HepG2 (cell line): Measurements from ENCODE around the gene DUSP7. TPM values are rescaled to one million over a fixed set of nuclear protein-coding genes. Genes with fewer than 3 reads are reported as not detected.

Source experiments
- FOXJ3 ChIP-seq: sonication (generic); formaldehyde crosslinking; IDR thresholded peaks from 2 replicates; pipeline ENCODE4 v1.4.0; 2020; ENCODE audit warnings: missing genetic modification reagents, mild to moderate bottlenecking, borderline replicate concordance
- MYC ChIP-seq: sonication (generic); formaldehyde crosslinking; IDR thresholded peaks from 2 replicates; pipeline ENCODE4 v1.9.0; 2021; ENCODE audit warnings: missing genetic modification reagents, borderline replicate concordance
- NKX3-1 ChIP-seq: sonication (generic); formaldehyde crosslinking; IDR thresholded peaks from 2 replicates; pipeline ENCODE4 v1.5.0; 2020; ENCODE audit warnings: missing genetic modification reagents
- SRY ChIP-seq: sonication (generic); formaldehyde crosslinking; IDR thresholded peaks from 2 replicates; pipeline ENCODE4 v1.8.0; 2022; ENCODE audit warnings: mild to moderate bottlenecking, missing genetic modification reagents
- TOE1 ChIP-seq: sonication (generic); formaldehyde crosslinking; IDR thresholded peaks from 2 replicates; pipeline ENCODE4 v1.4.0; 2020; ENCODE audit warnings: mild to moderate bottlenecking, missing genetic modification reagents
- ZFP1 ChIP-seq: IDR thresholded peaks from 2 replicates; pipeline ENCODE4 v1.6.1; 2016
- ZNF496 ChIP-seq: sonication (generic); formaldehyde crosslinking; IDR thresholded peaks from 2 replicates; pipeline ENCODE4 v1.8.1; 2023; ENCODE audit warnings: mild to moderate bottlenecking, moderate library complexity, missing genetic modification reagents; ENCODE audit not compliant: insufficient replicate concordance
- ZNF720 ChIP-seq: sonication (generic); formaldehyde crosslinking; IDR thresholded peaks from 2 replicates; pipeline ENCODE4 v1.4.0; 2020; ENCODE audit warnings: missing genetic modification reagents
- ZNF839 ChIP-seq: sonication (generic); formaldehyde crosslinking; IDR thresholded peaks from 2 replicates; pipeline ENCODE4 v1.4.0; 2020; ENCODE audit warnings: missing genetic modification reagents, mild to moderate bottlenecking, borderline replicate concordance
- polyA plus RNA-seq, 8 experiments: library from polyadenylated mRNA; depleted of rRNA in 3 of 8; stranded (reverse) in 7 of 8; unstranded in 1 of 8; fragments of >200 nt; fragmentation: Illumina TruSeq in 4 of 8; extraction: Trizol in 4 of 8; gene quantifications; 2 replicates each; pipeline versions ENCODE4 v1.2.1 to v1.2.3, GENCODE V29; 2011 to 2016; ENCODE audit warnings: low read depth in 4 of 8, missing spikeins in 1 of 8, mixed read lengths in 1 of 8; ENCODE audit not compliant: insufficient read depth in 1 of 8
- total RNA-seq, 5 experiments: library from RNA; depleted of rRNA; stranded (reverse); fragments of >200 nt; fragmentation: Illumina TruSeq; extraction: Trizol; gene quantifications; 2 replicates each; pipeline ENCODE4 v1.2.3, GENCODE V29; 2016; ENCODE audit warnings: low read depth in 1 of 5
- TF ChIP-seq, protein P1 (sequence below): sonication (generic); formaldehyde crosslinking; IDR thresholded peaks from 2 replicates; pipeline ENCODE4 v1.8.1; 2023; ENCODE audit warnings: mild to moderate bottlenecking, moderate library complexity, missing genetic modification reagents
- TF ChIP-seq, protein P2 (sequence below): sonication (generic); formaldehyde crosslinking; IDR thresholded peaks from 2 replicates; pipeline ENCODE4 v1.5.0; 2020; ENCODE audit warnings: mild to moderate bottlenecking, missing genetic modification reagents
- TF ChIP-seq, protein P3 (sequence below): sonication (generic); formaldehyde crosslinking; IDR thresholded peaks from 2 replicates; pipeline ENCODE4 v1.9.0; 2022; ENCODE audit warnings: low read depth, missing genetic modification reagents
- TF ChIP-seq, protein P4 (sequence below), 2 experiments: sonication (generic) in 1 of 2; formaldehyde crosslinking in 1 of 2; IDR thresholded peaks; 2 replicates each; pipeline versions ENCODE4 v1.4.0 to v1.6.1; 2016 to 2020; ENCODE audit warnings: borderline replicate concordance in 1 of 2, low read depth in 1 of 2, mild to moderate bottlenecking in 1 of 2, missing genetic modification reagents in 1 of 2
- TF ChIP-seq, protein P5 (sequence below): sonication (generic); formaldehyde crosslinking; IDR thresholded peaks from 2 replicates; pipeline ENCODE4 v1.4.0; 2020; ENCODE audit warnings: mild to moderate bottlenecking, missing genetic modification reagents

DUSP7 gene
- total and polyA plus RNA-seq, 2 of the 13 experiments (the other 11 are each of a cell fraction or from before 2014, with no cell fraction given) = 6.6 to 8.8 TPM

DNA sequence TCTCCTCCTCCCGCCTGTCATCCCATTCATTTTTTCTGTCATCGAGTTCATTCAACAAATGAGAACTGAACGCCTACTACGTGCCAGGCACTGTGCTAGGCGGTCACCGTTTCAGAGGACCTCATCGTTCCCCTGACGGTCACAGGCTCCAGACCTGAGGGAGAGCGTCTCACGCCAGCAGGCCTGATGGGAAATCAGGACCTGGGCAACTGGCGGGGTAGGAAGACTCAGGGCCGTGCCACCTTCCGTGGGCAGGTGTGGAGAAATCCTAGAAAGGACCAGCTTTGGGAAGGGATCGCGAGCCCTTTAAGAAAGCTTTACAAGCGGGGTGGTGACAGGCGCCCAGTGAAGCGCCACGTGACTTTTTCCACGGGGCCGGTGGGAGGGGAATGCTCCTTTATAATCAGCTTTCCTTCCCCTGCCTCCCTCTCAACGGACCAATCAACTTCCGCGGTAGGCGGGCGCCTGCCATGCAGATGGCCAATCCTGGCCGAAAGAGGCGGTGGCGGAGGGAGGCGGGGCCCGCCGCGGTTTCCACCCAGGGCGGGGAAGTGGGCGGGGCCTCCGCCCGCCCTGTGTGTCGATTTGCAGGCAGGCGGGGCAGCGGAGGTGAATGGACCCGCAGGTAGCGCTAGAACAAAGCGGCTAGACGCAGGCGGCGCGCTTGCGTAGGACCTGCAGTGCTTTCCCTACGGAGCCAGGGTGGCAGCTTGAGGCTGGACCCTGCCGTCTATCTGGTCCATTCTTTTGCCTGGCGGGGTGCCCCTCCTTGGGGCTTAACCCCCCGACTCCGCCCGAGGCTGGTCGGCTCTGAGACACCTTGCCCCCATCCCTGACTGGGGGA, 819 bp upstream of the DUSP7 start (continued):
- TF ChIP-seq ZNF496 (CRISPR knock-in tag) (no peak), FOXJ3 (CRISPR knock-in tag) (no peak), TOE1 (CRISPR knock-in tag) (no peak), NKX3-1 (CRISPR knock-in tag) (no peak), ZNF839 (CRISPR knock-in tag) (0 out of 2 replicates have a peak, but pooled peaks have one; percentile 6), MYC (no peak), ZFP1 (CRISPR knock-in tag) (no peak), SRY (CRISPR knock-in tag) (0 out of 2 replicates have a peak, but pooled peaks have one; percentile 59), ZNF720 (no peak)
- TF ChIP-seq, protein P1, sequence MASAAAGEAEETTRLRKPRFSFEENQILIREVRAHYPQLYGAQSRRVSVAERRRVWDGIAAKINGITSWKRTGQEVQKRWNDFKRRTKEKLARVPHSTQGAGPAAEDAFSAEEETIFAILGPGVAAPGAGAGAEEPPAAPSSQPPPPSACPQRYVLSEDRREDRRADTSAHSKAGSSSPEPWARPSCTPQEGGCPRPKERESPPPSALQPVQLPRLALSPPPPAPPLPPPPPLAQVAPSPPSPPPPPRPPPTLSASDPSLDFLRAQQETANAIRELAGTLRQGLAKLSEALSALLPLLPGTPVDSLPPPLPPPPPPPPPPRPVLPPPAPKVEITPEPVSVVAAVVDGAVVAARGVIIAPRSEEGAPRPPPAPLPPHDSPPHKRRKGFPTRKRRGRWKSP (CRISPR knock-in tag) = peak; percentile 88
- TF ChIP-seq, protein P2, sequence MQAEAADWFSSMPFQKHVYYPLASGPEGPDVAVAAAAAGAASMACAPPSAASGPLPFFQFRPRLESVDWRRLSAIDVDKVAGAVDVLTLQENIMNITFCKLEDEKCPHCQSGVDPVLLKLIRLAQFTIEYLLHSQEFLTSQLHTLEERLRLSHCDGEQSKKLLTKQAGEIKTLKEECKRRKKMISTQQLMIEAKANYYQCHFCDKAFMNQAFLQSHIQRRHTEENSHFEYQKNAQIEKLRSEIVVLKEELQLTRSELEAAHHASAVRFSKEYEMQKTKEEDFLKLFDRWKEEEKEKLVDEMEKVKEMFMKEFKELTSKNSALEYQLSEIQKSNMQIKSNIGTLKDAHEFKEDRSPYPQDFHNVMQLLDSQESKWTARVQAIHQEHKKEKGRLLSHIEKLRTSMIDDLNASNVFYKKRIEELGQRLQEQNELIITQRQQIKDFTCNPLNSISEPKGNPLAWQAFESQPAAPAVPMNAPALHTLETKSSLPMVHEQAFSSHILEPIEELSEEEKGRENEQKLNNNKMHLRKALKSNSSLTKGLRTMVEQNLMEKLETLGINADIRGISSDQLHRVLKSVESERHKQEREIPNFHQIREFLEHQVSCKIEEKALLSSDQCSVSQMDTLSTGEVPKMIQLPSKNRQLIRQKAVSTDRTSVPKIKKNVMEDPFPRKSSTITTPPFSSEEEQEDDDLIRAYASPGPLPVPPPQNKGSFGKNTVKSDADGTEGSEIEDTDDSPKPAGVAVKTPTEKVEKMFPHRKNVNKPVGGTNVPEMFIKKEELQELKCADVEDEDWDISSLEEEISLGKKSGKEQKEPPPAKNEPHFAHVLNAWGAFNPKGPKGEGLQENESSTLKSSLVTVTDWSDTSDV (CRISPR knock-in tag) = no peak
- TF ChIP-seq, protein P3, sequence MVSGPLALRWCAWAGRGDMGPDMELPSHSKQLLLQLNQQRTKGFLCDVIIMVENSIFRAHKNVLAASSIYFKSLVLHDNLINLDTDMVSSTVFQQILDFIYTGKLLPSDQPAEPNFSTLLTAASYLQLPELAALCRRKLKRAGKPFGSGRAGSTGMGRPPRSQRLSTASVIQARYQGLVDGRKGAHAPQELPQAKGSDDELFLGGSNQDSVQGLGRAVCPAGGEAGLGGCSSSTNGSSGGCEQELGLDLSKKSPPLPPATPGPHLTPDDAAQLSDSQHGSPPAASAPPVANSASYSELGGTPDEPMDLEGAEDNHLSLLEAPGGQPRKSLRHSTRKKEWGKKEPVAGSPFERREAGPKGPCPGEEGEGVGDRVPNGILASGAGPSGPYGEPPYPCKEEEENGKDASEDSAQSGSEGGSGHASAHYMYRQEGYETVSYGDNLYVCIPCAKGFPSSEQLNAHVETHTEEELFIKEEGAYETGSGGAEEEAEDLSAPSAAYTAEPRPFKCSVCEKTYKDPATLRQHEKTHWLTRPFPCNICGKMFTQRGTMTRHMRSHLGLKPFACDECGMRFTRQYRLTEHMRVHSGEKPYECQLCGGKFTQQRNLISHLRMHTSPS (CRISPR knock-in tag) = peak; percentile 28; the same call in 1 of the 2 replicates
- TF ChIP-seq, protein P4, sequence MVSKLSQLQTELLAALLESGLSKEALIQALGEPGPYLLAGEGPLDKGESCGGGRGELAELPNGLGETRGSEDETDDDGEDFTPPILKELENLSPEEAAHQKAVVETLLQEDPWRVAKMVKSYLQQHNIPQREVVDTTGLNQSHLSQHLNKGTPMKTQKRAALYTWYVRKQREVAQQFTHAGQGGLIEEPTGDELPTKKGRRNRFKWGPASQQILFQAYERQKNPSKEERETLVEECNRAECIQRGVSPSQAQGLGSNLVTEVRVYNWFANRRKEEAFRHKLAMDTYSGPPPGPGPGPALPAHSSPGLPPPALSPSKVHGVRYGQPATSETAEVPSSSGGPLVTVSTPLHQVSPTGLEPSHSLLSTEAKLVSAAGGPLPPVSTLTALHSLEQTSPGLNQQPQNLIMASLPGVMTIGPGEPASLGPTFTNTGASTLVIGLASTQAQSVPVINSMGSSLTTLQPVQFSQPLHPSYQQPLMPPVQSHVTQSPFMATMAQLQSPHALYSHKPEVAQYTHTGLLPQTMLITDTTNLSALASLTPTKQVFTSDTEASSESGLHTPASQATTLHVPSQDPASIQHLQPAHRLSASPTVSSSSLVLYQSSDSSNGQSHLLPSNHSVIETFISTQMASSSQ (IDR thresholded peaks at IDR 0.05; ENCODE audit: low read depth) = no peak
- TF ChIP-seq, protein P4 (CRISPR knock-in tag; IDR thresholded peaks at IDR 0.05; ENCODE audit: borderline replicate concordance) = no peak
- TF ChIP-seq, protein P5, sequence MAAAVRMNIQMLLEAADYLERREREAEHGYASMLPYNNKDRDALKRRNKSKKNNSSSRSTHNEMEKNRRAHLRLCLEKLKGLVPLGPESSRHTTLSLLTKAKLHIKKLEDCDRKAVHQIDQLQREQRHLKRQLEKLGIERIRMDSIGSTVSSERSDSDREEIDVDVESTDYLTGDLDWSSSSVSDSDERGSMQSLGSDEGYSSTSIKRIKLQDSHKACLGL (CRISPR knock-in tag) = peak; percentile 13
